ENCODE results near the gene MYL6B. TPM values are rescaled to one million over a fixed set of nuclear protein-coding genes. Genes with fewer than 3 reads are reported as not detected.

The MYL6B gene
- polyA plus RNA-seq, 2 of the 4 experiments (the other 2 are of a cell fraction), result 67.0 to 83.9 TPM

DNA sequence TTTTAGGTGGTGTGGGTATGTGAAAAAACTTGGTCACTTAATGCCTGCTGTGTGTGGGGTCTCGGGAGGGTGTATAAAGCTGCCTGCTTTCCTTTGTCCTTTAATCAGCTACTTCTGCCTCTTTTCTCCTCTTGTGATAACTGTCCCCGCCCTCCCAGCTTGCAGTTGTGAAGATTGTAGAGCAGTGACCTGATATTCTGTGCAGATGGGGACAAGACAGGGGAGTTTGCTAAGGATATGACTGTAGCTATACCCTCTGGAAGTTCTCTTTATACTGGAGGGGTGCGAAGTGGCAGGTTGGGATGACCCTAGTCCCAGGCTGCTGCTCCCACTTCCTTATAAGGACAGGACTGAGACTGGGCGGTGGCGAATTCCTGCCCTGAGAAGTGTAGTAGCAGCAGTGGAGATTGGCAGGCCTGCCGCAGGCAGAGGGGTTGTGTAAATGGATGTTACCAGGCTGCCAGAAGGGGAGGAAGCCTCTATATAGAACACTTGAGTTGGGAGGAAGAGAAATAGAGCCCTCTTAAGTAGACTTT is 6.6 kb downstream of the MYL6B start:
- FAIRE-seq, result no peak
- WGBS (ENCODE audit: missing lambda C conversion rate), result 2% methylated on average over 6 of the region's 6 CpGs
- peak in 1 of 2 experiments; percentile 46; a peak in 3 of 6 replicates for ATAC-seq

GRCh38 chr12:56159482-56160192 is 7.2 kb downstream of the MYL6B start:
- ATAC-seq, result no peak
- peak overlapping the region; percentile 90 to 97 for H3K27ac ChIP-seq
- 40% methylated on average over 8 of the region's 8 CpGs for WGBS (ENCODE audit: missing lambda C conversion rate)
- FAIRE-seq, result no peak
- POLR2A ChIA-PET, result interaction anchor here (1.6 to 2.1 kb wide), 4 partner anchors 28 to 41 kb away, joined by 7 to 16 read pairs (median 10); partner anchors contain the start of genes ESYT1, SMARCC2 and ZC3H10
- H3K4me3 ChIP-seq, result peak overlapping the region; percentile 74
- peaks cover 35% of the 10 kb centered on the region for H3K4me1 ChIP-seq
- TF ChIP-seq JUN (IDR thresholded peaks at IDR 0.05) (peak in 1 of 2 experiments; percentile 19; a peak in 1 of 5 replicates), BHLHE40 (IDR thresholded peaks at IDR 0.05; ENCODE audit: low read depth, low read length) (no peak), HOXA7 (CRISPR knock-in tag; IDR thresholded peaks at IDR 0.05) (no peak)
- no peak for DNase-seq (ENCODE audit: low read depth in 1 of 2, low spot score in 1 of 2)
- no peaks in the 10 kb centered on the region for H3K9me3 ChIP-seq
- CTCF ChIA-PET, result interaction anchor here (2.5 to 10.2 kb wide), 4 partner anchors 23 to 41 kb away, joined by 7 to 98 read pairs (median 56); partner anchors contain the start of genes ESYT1, SMARCC2 and ZC3H10
- peak overlapping the region; percentile 94 for H3K4me2 ChIP-seq

More for the DNA sequence above, 6.6 kb downstream of the MYL6B start:
- Histone ChIP-seq H3K4me1 (peaks cover 35% of the 10 kb centered on the region), H3K9me3 (no peaks in the 10 kb centered on the region), H3K4me2 (peak overlapping the region; percentile 94), H3K27ac (peak overlapping the region; percentile 90 to 97), H3K4me3 (peak overlapping the region; percentile 74)
- ChIA-PET CTCF (interaction anchor here (2.5 to 10.2 kb wide), 4 partner anchors 22 to 40 kb away, joined by 7 to 98 read pairs (median 56); partner anchors contain the start of genes ESYT1, SMARCC2 and ZC3H10), POLR2A (interaction anchor here (1.3 to 2.1 kb wide), 5 partner anchors 29 to 42 kb away, joined by 7 to 16 read pairs (median 7); partner anchors contain the start of genes ESYT1, RPL41, SMARCC2 and ZC3H10)
- peak; percentile 34 for TF ChIP-seq POLR2A (IDR thresholded peaks at IDR 0.05; ENCODE audit: low read length)
- TF ChIP-seq HOXA7 (CRISPR knock-in tag; IDR thresholded peaks at IDR 0.05), result peak; percentile 70; the same call in 1 of the 2 replicates
- TF ChIP-seq, protein P1, sequence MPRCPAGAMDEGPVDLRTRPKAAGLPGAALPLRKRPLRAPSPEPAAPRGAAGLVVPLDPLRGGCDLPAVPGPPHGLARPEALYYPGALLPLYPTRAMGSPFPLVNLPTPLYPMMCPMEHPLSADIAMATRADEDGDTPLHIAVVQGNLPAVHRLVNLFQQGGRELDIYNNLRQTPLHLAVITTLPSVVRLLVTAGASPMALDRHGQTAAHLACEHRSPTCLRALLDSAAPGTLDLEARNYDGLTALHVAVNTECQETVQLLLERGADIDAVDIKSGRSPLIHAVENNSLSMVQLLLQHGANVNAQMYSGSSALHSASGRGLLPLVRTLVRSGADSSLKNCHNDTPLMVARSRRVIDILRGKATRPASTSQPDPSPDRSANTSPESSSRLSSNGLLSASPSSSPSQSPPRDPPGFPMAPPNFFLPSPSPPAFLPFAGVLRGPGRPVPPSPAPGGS (IDR thresholded peaks at IDR 0.05), result peak; percentile 37; the same call in 1 of the 3 replicates
- TF ChIP-seq ZFP36 (IDR thresholded peaks at IDR 0.05; ENCODE audit: borderline replicate concordance, partially characterized antibody), result no peak
- TF ChIP-seq CHD4 (IDR thresholded peaks at IDR 0.05; ENCODE audit: borderline replicate concordance), result no peak
- no peak for TF ChIP-seq CBX2 (IDR thresholded peaks at IDR 0.05; ENCODE audit: borderline replicate concordance, low read depth)
- TF ChIP-seq, protein P2, sequence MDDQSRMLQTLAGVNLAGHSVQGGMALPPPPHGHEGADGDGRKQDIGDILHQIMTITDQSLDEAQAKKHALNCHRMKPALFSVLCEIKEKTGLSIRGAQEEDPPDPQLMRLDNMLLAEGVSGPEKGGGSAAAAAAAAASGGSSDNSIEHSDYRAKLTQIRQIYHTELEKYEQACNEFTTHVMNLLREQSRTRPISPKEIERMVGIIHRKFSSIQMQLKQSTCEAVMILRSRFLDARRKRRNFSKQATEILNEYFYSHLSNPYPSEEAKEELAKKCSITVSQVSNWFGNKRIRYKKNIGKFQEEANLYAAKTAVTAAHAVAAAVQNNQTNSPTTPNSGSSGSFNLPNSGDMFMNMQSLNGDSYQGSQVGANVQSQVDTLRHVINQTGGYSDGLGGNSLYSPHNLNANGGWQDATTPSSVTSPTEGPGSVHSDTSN (IDR thresholded peaks at IDR 0.05), result 0 out of 2 replicates have a peak, but pooled peaks have one; percentile 6
- DNase-seq (ENCODE audit: low read depth in 1 of 2, low spot score in 1 of 2), result peak; percentile 50 to 72

- CTCF ChIA-PET, result interaction anchor here (2.5 to 10.2 kb wide), 4 partner anchors 23 to 42 kb away, joined by 7 to 98 read pairs (median 56); partner anchors contain the start of genes ESYT1, SMARCC2 and ZC3H10
- peak overlapping the region; percentile 90 to 97; a peak in 4 of 6 replicates for H3K27ac ChIP-seq
- no peak for FAIRE-seq
These were observed 7.9 kb downstream of the MYL6B start for GRCh38 chr12:56160193-56160763.

More at GRCh38 chr12:56160193-56160763, 7.9 kb downstream of the MYL6B start:
- peaks cover 35% of the 10 kb centered on the region for H3K4me1 ChIP-seq
- H3K9me3 ChIP-seq, result no peaks in the 10 kb centered on the region
- peak overlapping the region; percentile 94 for H3K4me2 ChIP-seq
- H3K4me3 ChIP-seq, result peak overlapping the region; percentile 74
- TF ChIP-seq, protein P1 (IDR thresholded peaks at IDR 0.05), result 0 out of 3 replicates have a peak, but pooled peaks have one; percentile 15
- TF ChIP-seq HOXA7 (CRISPR knock-in tag; IDR thresholded peaks at IDR 0.05) (peak; percentile 53; the same call in 1 of the 2 replicates), PHF8 (IDR thresholded peaks at IDR 0.05; ENCODE audit: borderline replicate concordance, low read depth) (no peak), JUN (IDR thresholded peaks at IDR 0.05) (0 out of 5 replicates have a peak, but pooled peaks of 1 of the 2 experiments have one; percentile 43)
- POLR2A ChIA-PET, result no interaction called here
- DNase-seq (ENCODE audit: low read depth in 1 of 2, low spot score in 1 of 2) (no peak), ATAC-seq (no peak)
- WGBS (ENCODE audit: missing lambda C conversion rate), result 79% methylated on average over 7 of the region's 7 CpGs
